ENCODE data around the gene IVL. TPM values are rescaled to one million over a fixed set of nuclear protein-coding genes. Genes with fewer than 3 reads are reported as not detected.

The IVL gene
- 0.52 TPM in 1 of 2 replicates, not detected in the other for total RNA-seq
- polyA plus RNA-seq, result not detected in 2 replicates

GRCh38 chr1:152907686-152908601, at the start of gene IVL:
TSS of gene IVL (plus strand) at chr1:152908546. CDS start at chr1:152909798, 1,252 bp downstream.
- H3K4me3 ChIP-seq, result no peak within 1 kb of the TSS
- no peaks in the 10 kb centered on the region for H3K4me1 ChIP-seq (ENCODE audit: insufficient read depth)
- TF ChIP-seq EZH2phosphoT487 (IDR thresholded peaks at IDR 0.05; ENCODE audit: low read depth, severe bottlenecking, unreplicated experiment) (no peak), EZH2 (IDR thresholded peaks at IDR 0.05; ENCODE audit: borderline replicate concordance) (no peak), CTCF (IDR thresholded peaks at IDR 0.05; ENCODE audit: poor library complexity) (no peak)
- H3K27me3 ChIP-seq, result no peaks in the 10 kb centered on the region
- no peak within 1 kb of the TSS for H3K4me2 ChIP-seq
- no peak within 1 kb of the TSS for H3K27ac ChIP-seq
- WGBS (ENCODE audit: low lambda C conversion rate, missing lambda C conversion rate), result 63% methylated on average over 4 of the region's 4 CpGs
- H4K20me1 ChIP-seq (ENCODE audit: insufficient read depth, poor library complexity, severe bottlenecking), result no peaks in the 10 kb centered on the region
- H3K36me3 ChIP-seq (replicated peaks; ENCODE audit: insufficient read depth, low read depth), result no peaks in the 10 kb centered on the region
- H3K79me2 ChIP-seq, result no peaks in the 10 kb centered on the region
- H2AFZ ChIP-seq, result no peak within 1 kb of the TSS
- H3K9me2 ChIP-seq (replicated peaks; ENCODE audit: insufficient read depth), result no peaks in the 10 kb centered on the region
- no peak for DNase-seq (ENCODE audit: low spot score)
- no peaks in the 10 kb centered on the region for H3K9me3 ChIP-seq (ENCODE audit: low read depth)

- H3K27ac ChIP-seq, result no peak within 1 kb of the TSS
- H3K9me2 ChIP-seq (replicated peaks; ENCODE audit: insufficient read depth), result no peaks in the 10 kb centered on the region
- DNase-seq (ENCODE audit: low spot score), result no peak
Observed at GRCh38 chr1:152859696-152860095, 48.6 kb upstream of the IVL start, which contains the start of gene LCE7A. TSS of gene LCE7A (plus strand) at chr1:152859996. CDS start at chr1:152860698, 702 bp downstream.

GRCh38 chr1:152860129-152860528, 48.2 kb upstream of the IVL start:
- H3K4me2 ChIP-seq, result no peak overlapping the region
- DNase-seq (ENCODE audit: low spot score), result no peak
- no peak overlapping the region for H3K27ac ChIP-seq
- no peaks in the 10 kb centered on the region for H3K27me3 ChIP-seq
- H3K36me3 ChIP-seq (replicated peaks; ENCODE audit: insufficient read depth, low read depth), result no peaks in the 10 kb centered on the region
- no peak overlapping the region for H2AFZ ChIP-seq
- H3K4me3 ChIP-seq, result no peak overlapping the region
- TF ChIP-seq EZH2phosphoT487 (IDR thresholded peaks at IDR 0.05; ENCODE audit: low read depth, severe bottlenecking, unreplicated experiment) (no peak), EZH2 (IDR thresholded peaks at IDR 0.05; ENCODE audit: borderline replicate concordance) (no peak), CTCF (IDR thresholded peaks at IDR 0.05; ENCODE audit: poor library complexity) (no peak)
- H3K79me2 ChIP-seq, result no peaks in the 10 kb centered on the region
- H3K4me1 ChIP-seq (ENCODE audit: insufficient read depth), result no peaks in the 10 kb centered on the region
- H4K20me1 ChIP-seq (ENCODE audit: insufficient read depth, poor library complexity, severe bottlenecking), result no peaks in the 10 kb centered on the region
- peaks cover 4% of the 10 kb centered on the region for H3K9me3 ChIP-seq (ENCODE audit: low read depth)
- no peaks in the 10 kb centered on the region for H3K9me2 ChIP-seq (replicated peaks; ENCODE audit: insufficient read depth)
- WGBS (ENCODE audit: low lambda C conversion rate, missing lambda C conversion rate), result 66% methylated on average over 3 of the region's 3 CpGs

More at GRCh38 chr1:152859696-152860095, 48.6 kb upstream of the IVL start, which contains the start of gene LCE7A:
- Histone ChIP-seq H4K20me1 (ENCODE audit: insufficient read depth, poor library complexity, severe bottlenecking) (no peaks in the 10 kb centered on the region), H3K4me1 (ENCODE audit: insufficient read depth) (no peaks in the 10 kb centered on the region), H3K27me3 (no peaks in the 10 kb centered on the region), H3K79me2 (no peaks in the 10 kb centered on the region), H3K4me3 (no peak within 1 kb of the TSS), H3K9me3 (ENCODE audit: low read depth) (peaks cover 4% of the 10 kb centered on the region), H2AFZ (no peak within 1 kb of the TSS), H3K4me2 (no peak within 1 kb of the TSS), H3K36me3 (replicated peaks; ENCODE audit: insufficient read depth, low read depth) (no peaks in the 10 kb centered on the region)
- 61% methylated on average over 3 of the region's 3 CpGs for WGBS (ENCODE audit: low lambda C conversion rate, missing lambda C conversion rate)
- no peak for TF ChIP-seq EZH2phosphoT487 (IDR thresholded peaks at IDR 0.05; ENCODE audit: low read depth, severe bottlenecking, unreplicated experiment)
- TF ChIP-seq CTCF (IDR thresholded peaks at IDR 0.05; ENCODE audit: poor library complexity), result no peak
- TF ChIP-seq EZH2 (IDR thresholded peaks at IDR 0.05; ENCODE audit: borderline replicate concordance), result no peak

Measured in hepatocyte (in vitro differentiated cells).